OCI-LY3 (cell line): ENCODE measurements around the gene ZC3H12D.

Experiments
- H2AFZ ChIP-seq: fragments of 200-600, 300-600 bp; shearing (Covaris generic); 2 replicates; pipeline ENCODE4 v1.6.0; 2014; ENCODE audit warnings: antibody characterized with exemption, low read depth, low read length
- H3K27ac ChIP-seq: fragments of 200-600, 300-600 bp; sonication (generic); 2 replicates; pipeline ENCODE4 v1.5.1; 2014; ENCODE audit warnings: mild to moderate bottlenecking, low read length, moderate library complexity, mixed read lengths
- H3K27me3 ChIP-seq: fragments of 200-600, 300-600 bp; sonication (generic); 2 replicates; pipeline ENCODE4 v1.6.1; 2014; ENCODE audit warnings: low read depth, low read length, mixed read lengths
- H3K36me3 ChIP-seq: fragments of 200-600, 300-600 bp; sonication (generic); replicated peaks from 2 replicates; pipeline ENCODE3; 2014; ENCODE audit warnings: low read depth, low read length, mixed read lengths
- H3K4me1 ChIP-seq: fragments of 300-600, 200-600 bp; sonication (generic); 2 replicates; pipeline ENCODE4 v1.6.1; 2014; ENCODE audit warnings: low read length, mixed read lengths
- H3K4me2 ChIP-seq: fragments of 200-600, 300-600 bp; sonication (generic); 2 replicates; pipeline ENCODE4 v1.6.1; 2014; ENCODE audit warnings: low read length, mixed read lengths
- H3K4me3 ChIP-seq: fragments of 300-600, 200-600 bp; sonication (generic); 2 replicates; pipeline ENCODE4 v1.5.1; 2014; ENCODE audit warnings: antibody characterized with exemption, mild to moderate bottlenecking, low read length, moderate library complexity
- H3K79me2 ChIP-seq: fragments of 300-600, 200-600 bp; shearing (Covaris generic); 2 replicates; pipeline ENCODE4 v1.6.1; 2014; ENCODE audit warnings: mild to moderate bottlenecking, low read length, mixed read lengths
- H3K9ac ChIP-seq: fragments of 300-600, 200-600 bp; shearing (Covaris generic); 2 replicates; pipeline ENCODE4 v1.6.0; 2014; ENCODE audit warnings: mild to moderate bottlenecking, low read length, moderate library complexity
- H3K9me3 ChIP-seq: fragments of 200-600, 300-600 bp; shearing (Covaris generic); 2 replicates; pipeline ENCODE4 v1.6.1; 2014; ENCODE audit warnings: low read length, mixed read lengths; ENCODE audit not compliant: insufficient read depth
- H4K20me1 ChIP-seq: fragments of 200-600, 300-600 bp; sonication (generic); 2 replicates; pipeline ENCODE4 v1.6.1; 2016; ENCODE audit warnings: low read length, mixed read lengths; ENCODE audit not compliant: insufficient read depth
- CTCF ChIP-seq: fragments of 200-600, 300-600 bp; sonication (generic); IDR thresholded peaks from 2 replicates; pipeline ENCODE4 v1.5.1; 2014; ENCODE audit warnings: antibody characterized with exemption, low read length, low read depth
- EZH2phosphoT487 ChIP-seq: fragments of 200-600 bp; shearing (Covaris generic); IDR thresholded peaks from 2 replicates; pipeline ENCODE4 v1.6.1; 2018; ENCODE audit warnings: antibody characterized with exemption, mixed run types, low read depth

ZC3H12D gene

GRCh38 chr6:149452037-149452939, 32.5 kb downstream of the ZC3H12D start:
- no peak overlapping the region for H3K4me3 ChIP-seq
- H3K9me3 ChIP-seq: no peaks in the 10 kb centered on the region
- TF ChIP-seq CTCF (no peak), EZH2phosphoT487 (no peak)

GRCh38 chr6:149451376-149452036, 33.3 kb downstream of the ZC3H12D start:
- H3K9me3 ChIP-seq: no peaks in the 10 kb centered on the region
- no peak overlapping the region for H3K4me2 ChIP-seq
- TF ChIP-seq EZH2phosphoT487: no peak
- TF ChIP-seq CTCF: no peak
- peaks cover 7% of the 10 kb centered on the region; the same call in 1 of the 2 replicates for H4K20me1 ChIP-seq
- H3K27me3 ChIP-seq: no peaks in the 10 kb centered on the region
- no peak overlapping the region for H3K9ac ChIP-seq
- peaks cover 43% of the 10 kb centered on the region for H3K36me3 ChIP-seq
- no peak overlapping the region for H3K27ac ChIP-seq
- H3K4me1 ChIP-seq: no peaks in the 10 kb centered on the region
- H3K4me3 ChIP-seq: no peak overlapping the region
- no peak overlapping the region for H2AFZ ChIP-seq
- peaks cover 18% of the 10 kb centered on the region for H3K79me2 ChIP-seq

More at GRCh38 chr6:149452037-149452939, 32.5 kb downstream of the ZC3H12D start:
- Histone ChIP-seq H3K79me2 (peaks cover 26% of the 10 kb centered on the region), H2AFZ (no peak overlapping the region), H3K4me1 (no peaks in the 10 kb centered on the region), H3K36me3 (peaks cover 48% of the 10 kb centered on the region), H3K4me2 (no peak overlapping the region), H3K27me3 (no peaks in the 10 kb centered on the region), H3K27ac (no peak overlapping the region), H4K20me1 (peaks cover 8% of the 10 kb centered on the region; the same call in 1 of the 2 replicates), H3K9ac (no peak overlapping the region)

GRCh38 chr6:149450679-149451375, 34.0 kb downstream of the ZC3H12D start:
- Histone ChIP-seq H3K27me3 (no peaks in the 10 kb centered on the region), H3K9me3 (no peaks in the 10 kb centered on the region), H3K79me2 (peaks cover 18% of the 10 kb centered on the region), H3K9ac (no peak overlapping the region), H2AFZ (no peak overlapping the region), H3K4me3 (no peak overlapping the region), H3K27ac (no peak overlapping the region), H3K4me1 (no peaks in the 10 kb centered on the region), H3K36me3 (peaks cover 43% of the 10 kb centered on the region), H4K20me1 (peaks cover 7% of the 10 kb centered on the region; the same call in 1 of the 2 replicates), H3K4me2 (no peak overlapping the region)
- TF ChIP-seq CTCF: no peak
- no peak for TF ChIP-seq EZH2phosphoT487
